NK-92 treated with Interleukin-12 subunit alpha and Interleukin-12 subunit beta, amount 100 ng/mL, for 24 hours (cell line): Measurements from ENCODE around the gene ZNRF4.

Experiments
- DNase-seq: peaks from one replicate; lab custom pipeline; 2025; lab: John Stamatoyannopoulos, UW

ZNRF4 gene

DNA sequence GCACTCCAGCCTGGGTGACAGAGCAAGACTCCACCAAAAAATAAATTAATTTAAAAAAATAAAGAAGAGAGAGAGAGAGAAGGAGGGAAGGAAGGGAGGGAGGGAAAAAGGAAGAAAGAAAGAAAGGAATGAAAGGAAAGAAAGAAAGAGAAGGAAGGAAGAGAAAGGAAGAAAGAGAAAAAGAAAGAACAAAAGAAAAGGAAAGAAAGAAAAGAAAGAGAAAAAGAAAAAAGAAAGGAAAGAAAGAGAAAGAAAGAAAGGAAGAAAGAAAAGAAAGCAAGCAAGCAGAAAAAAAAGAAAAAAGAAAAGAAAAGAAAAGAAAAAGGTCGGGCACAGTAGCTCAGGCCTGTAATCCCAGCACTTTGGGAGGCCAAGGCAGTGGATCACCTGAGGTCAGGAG is 14.9 kb upstream of the ZNRF4 start:
- no peak for DNase-seq

DNA sequence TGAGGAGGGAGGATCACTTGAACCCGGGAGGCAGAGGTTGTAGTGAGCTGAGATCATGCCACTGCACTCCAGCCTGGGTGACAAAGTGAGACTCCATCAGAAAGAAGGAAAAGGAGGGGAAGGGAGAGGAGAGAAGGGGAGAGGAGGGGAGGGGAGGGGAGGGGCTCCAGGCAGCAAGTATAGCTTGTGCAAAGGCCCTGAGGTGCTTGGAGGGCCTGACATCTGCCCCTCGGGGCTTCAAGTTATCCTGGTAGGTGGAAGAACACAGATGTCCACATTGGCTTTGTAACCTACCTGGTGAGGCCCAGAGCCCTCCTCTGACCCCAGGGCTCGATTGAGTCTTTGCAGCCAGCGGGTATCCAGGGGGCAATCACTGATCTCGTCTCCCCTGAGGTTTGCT is 11.5 kb upstream of the ZNRF4 start:
- no peak for DNase-seq

DNA sequence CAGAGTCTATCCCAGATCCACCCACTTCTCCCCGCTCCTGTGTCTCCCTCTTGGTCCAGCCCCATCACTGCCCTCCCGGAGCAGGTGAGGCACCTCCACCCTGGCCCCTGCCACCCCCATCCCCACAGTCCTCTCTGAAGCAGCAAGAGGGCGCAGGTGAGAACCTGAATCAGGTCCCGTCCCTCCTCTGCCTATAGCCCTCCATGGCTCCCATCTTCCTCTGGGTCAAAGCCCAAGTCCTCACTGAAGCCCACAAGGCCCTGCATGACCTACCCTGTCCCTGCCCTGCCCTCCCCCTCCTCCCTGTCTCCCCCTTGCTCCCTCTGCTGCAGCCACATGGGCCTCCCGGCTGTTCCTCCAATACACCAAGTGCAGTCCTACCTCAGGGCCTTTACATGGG is 10.8 kb upstream of the ZNRF4 start:
- DNase-seq, result no peak

DNA sequence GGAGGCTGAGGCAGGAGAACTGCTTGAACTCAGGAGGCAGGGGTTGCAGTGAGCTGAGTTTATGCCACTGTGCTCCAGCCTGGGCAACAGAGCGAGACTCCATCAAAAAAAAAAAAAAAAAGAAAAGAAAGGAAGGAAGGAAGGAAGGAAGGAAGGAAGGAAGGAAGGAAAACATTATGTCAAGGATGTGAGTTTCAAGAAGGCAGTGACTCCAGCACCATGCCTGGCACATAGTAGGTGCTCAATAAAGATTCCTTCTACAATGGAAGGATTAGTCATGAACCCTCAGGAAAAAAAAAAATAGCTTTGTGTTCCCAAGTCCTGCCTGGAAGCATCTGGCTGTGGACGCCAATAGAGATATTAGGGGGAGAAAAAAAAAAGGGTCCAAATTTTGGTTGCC is 10.1 kb upstream of the ZNRF4 start:
- no peak for DNase-seq

DNA sequence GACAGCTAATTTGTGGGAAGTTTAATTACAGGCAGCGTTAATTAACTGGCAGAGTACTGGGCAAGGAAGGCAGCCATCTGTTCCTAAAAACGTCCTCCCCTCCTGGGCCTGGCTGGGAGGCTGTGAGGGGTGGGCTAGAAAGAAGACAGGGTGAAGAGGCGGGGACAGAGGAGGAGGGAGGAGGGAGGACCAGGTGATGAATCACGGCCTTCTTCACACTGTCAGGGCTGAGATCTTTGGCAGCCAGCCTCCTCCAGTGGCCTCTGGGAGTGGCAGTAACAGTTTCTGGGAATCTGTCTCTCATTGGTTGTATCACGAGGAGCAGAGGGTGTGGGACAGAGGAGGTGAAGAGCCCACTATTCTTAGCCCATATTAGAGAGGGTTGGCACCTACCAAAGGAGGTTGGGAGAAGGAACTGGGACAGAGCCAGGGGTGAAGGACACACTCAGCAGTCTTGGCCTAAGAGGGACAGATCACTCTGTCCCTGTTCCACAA is 9.6 kb upstream of the ZNRF4 start:
- DNase-seq, result no peak

DNA sequence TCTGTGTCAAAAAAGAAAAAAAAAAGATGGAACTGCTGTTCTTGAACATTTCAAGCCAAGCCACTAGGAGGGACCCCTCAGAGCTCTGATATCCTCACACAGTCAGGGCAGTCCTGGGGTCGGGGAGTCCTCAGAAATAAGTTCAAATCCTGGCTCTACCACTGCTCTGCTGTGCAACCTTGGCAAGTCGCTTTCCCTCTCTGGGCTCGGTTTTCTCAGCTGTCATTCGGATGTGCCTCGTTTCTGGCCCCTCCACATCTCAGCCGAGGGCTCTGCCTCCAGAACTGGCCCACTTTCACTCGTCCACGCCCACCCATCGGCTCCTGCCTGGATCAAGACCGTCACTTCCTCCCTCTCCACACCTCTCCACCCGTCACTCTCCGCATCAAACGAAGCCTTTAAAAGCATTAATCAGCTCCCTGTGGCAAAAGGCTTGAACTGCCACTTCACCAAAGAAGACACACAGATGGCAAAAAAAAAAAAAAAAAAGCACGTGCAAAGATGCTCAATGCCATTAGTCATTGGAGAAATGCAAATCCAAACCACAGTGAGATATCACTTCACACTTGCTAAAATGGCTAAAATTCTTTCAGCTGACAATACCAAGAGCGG is 7.4 kb upstream of the ZNRF4 start:
- DNase-seq, result no peak

DNA sequence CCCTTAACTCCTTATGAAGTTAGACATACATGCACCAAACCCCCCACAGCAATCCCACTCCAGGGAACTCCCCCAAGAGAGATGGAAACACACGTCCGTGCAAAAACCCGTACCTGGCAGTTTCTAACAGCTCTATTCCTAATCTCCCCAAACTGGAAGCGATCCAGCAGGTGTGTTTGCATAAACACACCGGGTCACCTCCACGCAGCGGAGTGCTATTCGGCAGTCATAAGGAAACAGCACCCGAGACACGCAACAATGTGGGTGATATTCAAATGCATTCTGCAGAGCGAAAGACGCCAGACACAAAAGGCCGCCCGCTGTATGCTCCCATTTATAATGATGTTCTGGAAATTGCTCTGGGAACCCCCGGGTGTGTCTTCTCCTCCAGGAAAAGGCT is 6.8 kb upstream of the ZNRF4 start:
- DNase-seq, result no peak

DNA sequence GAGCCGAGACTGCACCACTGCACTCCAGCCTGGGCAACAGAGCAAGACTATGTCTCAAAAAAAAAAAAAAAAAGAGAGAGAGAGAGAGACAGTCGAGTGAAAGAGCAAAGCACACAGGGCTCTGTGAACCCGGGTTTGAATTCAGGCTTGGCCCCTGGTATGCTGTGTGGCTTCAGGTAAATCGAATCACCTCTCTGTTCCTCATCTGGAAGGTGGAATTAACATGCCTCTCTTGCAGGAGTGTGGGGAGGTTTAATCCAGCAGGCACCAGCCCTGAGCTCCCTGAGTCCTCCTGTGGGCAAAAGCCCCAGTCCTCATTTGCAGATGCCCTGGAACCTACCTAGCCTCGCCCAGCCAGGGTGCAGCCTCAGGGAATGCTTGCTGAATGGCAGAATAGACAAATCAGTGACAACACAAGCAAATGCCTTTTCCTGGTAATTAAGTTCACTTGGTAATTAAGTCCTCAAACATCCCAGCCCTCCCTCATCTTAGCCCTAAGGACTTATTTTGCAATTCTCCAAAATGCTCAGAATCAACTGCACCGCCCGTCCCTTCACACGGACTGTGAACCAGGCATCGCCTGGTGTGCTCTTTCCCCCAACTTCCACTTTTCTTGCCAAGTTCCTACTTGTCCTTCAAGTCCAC is 4.6 kb upstream of the ZNRF4 start:
- no peak for DNase-seq

DNA sequence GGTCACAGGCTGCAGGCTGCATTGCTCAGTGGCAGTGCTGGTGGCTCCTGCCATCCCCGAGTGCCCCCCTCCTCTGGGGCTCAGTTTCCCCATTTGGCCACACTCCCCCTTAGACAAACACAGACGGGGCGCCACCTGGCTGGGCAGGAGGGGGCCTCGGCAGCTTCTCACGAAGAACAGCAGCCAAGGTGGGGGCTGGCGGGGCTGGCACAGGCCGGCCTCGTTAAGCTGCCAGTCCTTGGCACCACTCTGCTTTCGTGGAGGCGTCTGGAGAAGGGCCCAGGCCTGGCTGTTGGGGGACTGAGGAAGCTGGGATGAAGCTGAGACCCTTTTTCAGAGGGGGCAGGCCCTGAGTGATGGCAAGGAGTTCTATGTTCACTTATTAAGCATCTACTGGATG is 3.7 kb upstream of the ZNRF4 start:
- DNase-seq, result no peak

DNA sequence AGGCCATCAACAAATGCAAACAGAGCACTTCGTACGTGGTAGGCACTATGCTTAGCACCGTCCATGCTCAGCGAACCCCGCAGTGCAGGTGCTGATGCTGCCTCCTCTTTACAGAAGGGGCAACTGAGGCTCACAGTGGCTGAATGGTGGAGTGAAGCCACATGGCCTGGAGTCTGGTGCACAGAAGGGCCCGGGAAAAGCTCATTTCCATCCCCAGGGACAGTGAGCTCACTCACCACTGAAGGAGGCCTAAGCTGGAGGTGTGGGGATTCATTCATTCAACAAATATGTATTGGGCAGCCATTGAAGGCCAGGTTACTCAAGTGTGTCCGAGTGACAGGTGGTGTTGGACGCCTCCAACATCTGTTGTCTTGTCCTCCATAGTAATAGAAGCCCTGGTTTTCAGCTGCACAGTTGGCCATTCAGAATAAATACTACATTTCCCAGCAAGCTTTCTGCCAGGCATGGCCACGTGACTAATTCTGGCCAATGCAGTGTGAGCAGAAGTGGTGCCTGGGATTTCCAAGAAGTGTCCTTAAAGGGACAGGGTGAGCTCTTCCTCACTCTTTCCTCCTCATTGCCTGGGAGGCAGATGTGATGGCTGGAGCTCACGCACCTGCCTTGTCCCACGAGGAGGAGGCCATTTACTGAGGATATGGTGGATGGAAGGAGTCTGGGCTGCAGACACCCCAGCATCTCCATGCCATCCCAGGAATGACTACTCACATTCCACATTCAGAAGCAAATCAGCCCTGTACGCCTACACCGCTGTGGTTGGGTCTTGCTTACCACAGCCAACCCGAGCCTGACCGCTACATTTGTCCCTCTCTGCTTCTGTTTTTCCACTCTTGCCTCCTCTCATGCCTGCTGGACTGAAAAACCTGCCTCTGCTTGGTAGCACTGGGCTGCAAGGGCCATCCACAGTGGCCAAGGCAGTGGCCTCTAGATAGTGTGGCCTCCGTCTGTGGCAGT is 2.3 kb upstream of the ZNRF4 start:
- no peak for DNase-seq

DNA sequence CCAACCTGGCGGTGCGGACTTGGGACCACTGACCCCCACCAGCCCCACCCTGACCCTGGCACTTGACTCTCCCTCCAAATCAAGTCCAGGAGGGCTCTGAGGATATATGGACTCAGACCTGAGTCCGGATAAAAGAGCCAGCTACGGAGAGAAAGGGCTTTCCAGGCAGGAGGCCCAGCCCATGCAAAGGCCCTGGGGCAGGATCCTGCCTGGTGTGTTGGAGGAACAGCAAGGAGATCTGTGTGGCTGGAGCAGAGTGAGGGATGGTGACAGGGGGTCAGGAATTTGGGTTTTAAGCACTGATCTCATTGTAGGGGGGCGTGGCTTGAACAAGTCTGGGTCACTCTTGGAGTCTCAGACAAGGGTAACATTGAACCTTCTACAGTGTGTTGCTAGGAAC is 474 bp upstream of the ZNRF4 start:
- no peak for DNase-seq

DNA sequence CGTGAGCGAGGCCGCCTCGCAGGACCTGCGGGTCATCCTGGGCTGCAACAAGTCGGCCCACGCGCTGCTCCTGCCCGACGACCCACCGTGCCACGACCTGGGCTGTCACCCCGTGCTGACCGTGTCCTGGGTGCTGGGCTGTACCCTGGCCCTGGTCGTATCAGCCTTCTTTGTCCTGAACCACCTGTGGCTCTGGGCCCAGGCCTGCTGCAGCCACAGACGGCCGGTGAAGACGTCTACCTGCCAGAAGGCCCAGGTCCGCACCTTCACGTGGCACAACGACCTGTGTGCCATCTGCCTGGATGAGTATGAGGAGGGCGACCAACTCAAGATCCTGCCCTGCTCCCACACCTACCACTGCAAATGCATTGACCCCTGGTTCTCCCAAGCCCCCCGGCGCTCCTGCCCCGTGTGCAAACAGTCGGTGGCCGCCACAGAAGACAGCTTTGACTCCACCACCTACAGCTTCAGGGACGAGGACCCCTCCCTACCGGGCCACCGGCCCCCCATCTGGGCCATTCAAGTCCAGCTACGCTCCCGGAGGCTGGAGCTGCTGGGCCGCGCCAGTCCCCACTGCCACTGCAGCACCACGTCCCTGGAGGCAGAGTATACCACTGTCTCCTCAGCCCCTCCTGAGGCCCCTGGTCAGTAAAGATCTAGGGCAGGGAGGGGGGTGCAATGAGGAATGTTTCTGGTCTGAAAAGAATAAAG is 1.1 kb downstream of the ZNRF4 start:
- DNase-seq, result no peak

DNA sequence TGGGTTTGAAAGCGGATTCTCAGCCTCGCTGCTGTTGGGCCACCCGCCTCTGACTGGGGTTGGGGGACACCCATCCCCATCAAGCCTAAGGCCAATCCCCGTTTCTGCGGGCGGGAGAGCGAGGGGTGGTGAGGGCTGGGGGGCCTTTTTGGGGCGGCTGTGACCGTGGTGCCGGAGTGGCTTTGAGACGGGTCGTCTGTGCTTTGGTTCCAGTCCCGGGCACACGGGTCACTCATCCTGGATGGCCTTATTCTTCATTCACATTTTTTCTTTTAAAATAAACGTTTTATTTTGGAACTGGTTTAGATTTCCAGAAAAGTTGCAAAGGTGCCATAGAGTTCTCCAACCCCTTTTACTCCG is 1.6 kb downstream of the ZNRF4 start:
- DNase-seq, result no peak

DNA sequence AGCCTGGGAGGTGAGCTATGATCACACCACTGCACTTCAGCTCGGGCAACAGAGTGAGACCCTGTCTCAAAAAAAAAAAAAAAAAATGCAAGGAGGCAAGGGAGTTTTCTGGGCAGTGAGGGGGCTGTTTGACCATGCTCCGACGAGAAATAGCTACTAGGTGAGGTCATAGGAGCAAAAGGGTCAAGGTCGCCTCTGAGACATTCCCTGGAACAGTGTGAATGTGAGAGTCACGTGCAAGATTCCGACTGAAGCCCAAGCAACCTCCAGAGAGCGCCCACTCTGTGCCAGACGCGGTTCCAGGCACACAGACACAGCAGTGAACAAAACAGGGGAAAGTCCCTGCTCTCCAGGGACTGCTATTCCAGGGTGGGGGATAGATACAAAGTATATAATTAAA is 2.5 kb downstream of the ZNRF4 start:
- no peak for DNase-seq

DNA sequence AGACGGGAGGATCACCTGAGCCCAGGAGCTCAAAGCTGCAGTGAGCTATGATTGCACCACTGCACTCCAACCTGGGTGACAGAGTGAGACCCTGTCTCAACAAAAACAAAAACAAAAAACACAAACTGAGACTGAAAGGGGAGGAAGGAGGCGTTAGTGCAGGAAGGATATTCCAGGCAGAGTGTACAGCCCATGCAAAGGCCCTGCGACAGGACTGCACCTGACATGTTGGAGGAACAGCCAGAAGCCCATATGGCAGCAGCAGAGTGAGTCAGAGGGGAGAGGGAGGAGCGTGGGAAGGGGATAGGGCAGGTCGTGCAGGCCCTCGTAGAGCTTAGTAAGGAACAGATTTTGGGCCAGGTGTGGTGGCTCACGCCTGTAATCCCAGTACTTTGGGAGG is 3.2 kb downstream of the ZNRF4 start:
- DNase-seq, result no peak

DNA sequence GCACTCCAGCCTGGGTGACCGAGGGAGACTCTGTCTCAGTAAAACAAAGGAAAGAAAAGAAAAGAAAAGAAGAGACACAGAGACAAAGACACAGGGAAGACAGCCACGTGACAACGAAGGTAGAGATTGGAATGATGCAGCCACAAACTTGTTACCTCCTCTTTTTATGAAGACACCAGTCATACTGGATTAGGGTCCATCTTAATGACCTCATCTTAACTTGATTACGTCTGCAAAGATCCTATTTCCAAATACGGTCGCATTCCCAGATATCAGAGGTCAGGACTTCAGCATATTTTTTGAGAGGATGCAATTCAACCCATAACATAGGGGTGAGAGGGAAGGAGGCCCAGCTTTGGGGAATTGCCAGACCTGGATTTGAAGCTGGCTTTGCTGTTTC is 4.1 kb downstream of the ZNRF4 start:
- no peak for DNase-seq

DNA sequence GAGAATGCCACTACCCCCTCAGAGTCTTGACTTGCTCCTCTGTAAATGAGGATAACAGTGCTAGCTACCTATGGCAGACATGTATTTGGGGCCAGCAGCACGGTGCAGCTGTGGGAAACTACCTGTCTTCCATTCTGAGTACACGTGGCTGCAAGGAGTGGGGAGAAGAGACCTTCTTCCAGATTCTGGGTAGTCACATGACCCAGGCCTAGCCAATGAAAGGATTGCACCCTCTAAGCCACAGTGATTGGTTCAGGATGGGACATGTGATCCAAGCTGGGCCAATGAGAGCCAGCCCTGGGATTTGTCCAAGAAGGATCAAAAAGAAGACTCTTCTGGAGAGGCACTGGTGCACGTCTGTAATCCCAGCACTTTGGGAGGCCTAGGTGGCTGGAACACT is 5.5 kb downstream of the ZNRF4 start:
- DNase-seq, result no peak

DNA sequence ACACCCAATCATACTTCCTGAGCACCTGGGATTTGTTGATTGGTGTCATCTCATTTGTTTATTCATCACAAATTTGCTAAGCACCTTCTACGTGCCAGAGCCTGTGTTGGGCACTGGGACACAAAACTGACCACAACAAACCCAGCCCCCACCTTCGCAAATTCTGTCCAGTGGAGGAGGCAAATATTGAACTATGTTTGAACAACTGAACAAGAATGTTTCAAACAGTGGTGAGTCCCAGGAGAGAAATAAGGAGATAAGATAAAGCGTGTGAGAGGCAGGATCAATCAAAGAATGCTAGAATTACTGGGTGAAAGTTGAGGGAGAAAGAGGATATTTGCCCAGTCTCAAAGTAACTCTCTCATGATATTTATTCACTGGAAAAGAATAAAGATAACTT is 8.7 kb downstream of the ZNRF4 start:
- no peak for DNase-seq

DNA sequence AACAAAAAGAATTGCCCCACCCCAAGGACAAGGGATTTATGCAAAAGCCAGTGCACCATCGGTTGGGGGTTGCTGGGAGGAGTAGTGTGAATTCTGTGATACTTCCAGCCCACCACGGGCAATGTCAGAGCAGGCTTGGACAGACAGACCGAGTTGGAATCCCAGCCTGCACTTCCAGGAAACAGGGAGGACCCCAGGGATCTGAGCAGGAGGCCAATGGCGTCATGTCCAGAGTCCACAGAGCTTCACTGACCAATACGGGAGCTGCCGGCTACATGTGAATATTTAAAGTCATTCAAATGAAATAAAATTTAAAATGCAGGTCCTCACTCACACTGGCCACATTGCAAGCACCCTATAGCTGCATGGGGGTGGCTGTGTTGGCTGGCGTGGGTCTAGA is 10.9 kb downstream of the ZNRF4 start:
- DNase-seq, result no peak

DNA sequence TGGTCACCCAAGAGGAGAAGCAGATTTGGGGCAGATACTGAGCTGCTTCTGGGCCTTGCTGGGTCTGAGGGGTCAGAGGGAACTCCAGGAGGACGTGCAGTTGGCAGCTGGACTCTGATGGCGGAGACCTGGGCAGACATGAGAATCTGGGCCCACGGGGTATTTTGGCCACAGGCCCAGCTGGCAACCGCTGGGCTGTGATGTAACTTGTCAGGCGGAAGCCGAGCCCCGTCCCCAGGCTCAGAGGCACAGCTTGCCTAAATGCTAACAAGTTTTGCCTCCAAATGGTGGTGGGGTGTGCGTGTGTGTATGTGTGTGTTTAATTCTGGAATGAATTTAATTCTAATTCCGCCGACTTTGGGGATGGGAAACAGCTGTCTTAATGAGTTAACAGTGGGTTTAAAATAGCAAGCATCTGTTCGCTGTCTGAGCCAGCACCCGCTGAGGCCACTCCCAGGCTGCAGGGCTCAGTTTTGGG is 11.6 kb downstream of the ZNRF4 start:
- DNase-seq, result no peak

DNA sequence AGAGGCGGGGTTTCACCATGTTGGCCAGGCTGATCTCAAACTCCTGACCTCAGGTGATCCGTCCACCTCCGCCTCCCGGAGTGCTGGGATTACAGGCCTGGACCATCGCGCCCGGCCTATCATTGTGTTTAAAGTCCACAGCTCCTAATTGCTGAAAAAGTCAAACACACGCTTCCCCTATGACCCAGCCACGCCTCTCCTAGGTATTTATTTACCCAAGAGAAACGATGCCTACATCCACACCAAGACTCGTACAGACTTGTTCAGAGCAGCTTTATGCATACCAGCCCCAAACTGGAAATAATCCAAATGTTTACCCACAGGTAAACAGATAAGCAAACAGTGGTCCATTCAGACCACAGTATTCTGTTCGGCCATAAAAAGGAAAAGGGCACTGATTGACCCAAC is 15.1 kb downstream of the ZNRF4 start:
- no peak for DNase-seq

DNA sequence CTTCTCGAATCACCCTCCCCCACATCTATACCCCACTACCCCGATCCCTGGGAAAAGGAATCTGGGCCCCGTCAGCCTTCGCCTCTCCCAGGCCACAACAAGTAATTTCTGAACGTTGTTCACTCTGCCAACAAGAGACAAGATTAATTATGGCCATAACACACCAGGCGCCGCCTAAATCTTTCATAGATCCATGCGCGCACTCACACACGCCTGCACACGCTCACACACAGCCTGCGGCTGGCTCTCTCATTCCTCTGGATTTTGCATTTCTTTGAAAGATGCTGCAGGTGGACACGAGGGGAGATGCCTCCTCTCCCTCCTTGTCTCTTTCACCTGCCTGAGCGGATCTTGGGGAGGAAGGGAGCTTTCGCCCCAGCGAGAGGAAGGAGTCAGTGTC is 17.1 kb downstream of the ZNRF4 start:
- DNase-seq, result no peak
